ENCODE data around the gene RNF175.

Gene RNF175

DNA sequence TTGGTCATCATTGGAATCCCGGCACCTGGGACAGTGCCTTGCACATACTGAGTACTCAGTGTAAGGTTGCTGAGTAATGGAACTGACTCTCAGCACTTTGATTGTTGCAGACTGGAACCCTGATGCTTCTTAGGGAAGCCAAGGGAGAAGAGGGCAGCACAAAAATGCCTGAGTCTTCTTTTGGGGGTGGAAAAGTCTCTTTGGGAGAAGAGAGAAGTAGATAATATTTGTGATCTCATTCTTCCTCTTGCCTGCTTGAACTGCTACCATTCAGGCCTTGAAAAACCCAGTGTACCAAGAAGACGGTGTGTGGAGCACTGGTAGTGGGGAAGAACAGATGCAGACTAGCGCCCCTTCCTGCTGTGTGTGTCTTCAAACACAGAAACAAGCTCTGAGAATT lies 16.8 kb upstream of the RNF175 start:
- no peak for TF ChIP-seq Cebpa-rat (IDR thresholded peaks at IDR 0.05)
- no peaks in the 10 kb centered on the region for H3K4me1 ChIP-seq
- H4K20me1 ChIP-seq: no peaks in the 10 kb centered on the region
- H3K9ac ChIP-seq: no peak overlapping the region
- no peaks in the 10 kb centered on the region for H3K27me3 ChIP-seq
- peaks cover 8% of the 10 kb centered on the region; the same call in 1 of the 2 replicates for H3K9me3 ChIP-seq
- H3K4me2 ChIP-seq: no peak overlapping the region
- H3K4me3 ChIP-seq: no peak overlapping the region
- no peaks in the 10 kb centered on the region for H3K36me3 ChIP-seq
- no peak overlapping the region for H3K27ac ChIP-seq

DNA sequence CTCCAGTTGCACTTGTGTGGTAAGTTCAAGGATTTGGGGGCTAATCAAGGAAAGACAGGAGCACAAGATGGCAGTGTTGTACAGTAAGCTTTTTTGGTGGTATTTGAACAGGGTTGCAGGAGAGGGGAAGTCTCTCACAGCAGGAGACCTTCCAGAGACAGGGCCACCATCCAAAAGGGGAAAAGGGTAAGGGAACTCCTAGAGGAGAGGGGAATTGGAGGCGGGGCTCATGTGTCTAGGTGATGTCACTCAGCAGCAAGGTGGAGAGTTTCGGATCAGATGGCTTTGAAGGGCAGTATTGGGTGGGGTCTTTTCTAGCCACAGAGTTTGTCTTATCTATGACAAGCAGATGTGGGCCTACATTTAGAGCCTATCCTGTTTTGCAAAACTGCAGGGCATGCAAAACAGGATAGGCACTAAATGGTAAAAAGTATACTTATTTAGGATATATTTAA lies 13.4 kb upstream of the RNF175 start:
- TF ChIP-seq Cebpa-rat (IDR thresholded peaks at IDR 0.05): no peak
- no peaks in the 10 kb centered on the region for H4K20me1 ChIP-seq
- no peak overlapping the region for H3K4me3 ChIP-seq
- no peaks in the 10 kb centered on the region for H3K36me3 ChIP-seq
- no peak overlapping the region for H3K27ac ChIP-seq
- H3K9me3 ChIP-seq: peaks cover 2% of the 10 kb centered on the region; the same call in 1 of the 2 replicates
- H3K9ac ChIP-seq: no peak overlapping the region
- H3K4me1 ChIP-seq: no peaks in the 10 kb centered on the region
- no peaks in the 10 kb centered on the region for H3K27me3 ChIP-seq
- no peak overlapping the region for H3K4me2 ChIP-seq

DNA sequence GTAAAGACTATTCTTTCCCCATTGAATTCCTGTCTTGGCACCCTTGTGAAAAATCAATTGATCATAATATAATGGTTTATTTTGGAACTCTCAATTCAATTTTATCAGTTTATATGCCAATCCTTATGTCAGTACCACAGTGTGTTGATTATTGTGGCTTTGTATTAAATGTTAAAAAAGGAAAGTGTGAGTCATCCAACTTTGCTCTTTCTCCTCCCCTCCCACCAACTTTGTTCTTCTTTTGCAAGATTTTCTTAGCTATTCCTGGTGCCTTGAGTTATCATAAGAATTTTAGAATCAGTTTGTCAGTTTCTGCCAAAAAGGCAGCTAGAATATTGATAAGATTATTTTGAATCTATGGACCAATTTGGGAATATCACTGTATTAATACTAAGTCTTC lies 11.2 kb upstream of the RNF175 start:
- Histone ChIP-seq H3K27me3 (no peaks in the 10 kb centered on the region), H3K36me3 (no peaks in the 10 kb centered on the region), H3K27ac (no peak overlapping the region), H4K20me1 (no peaks in the 10 kb centered on the region), H3K9ac (no peak overlapping the region), H3K4me2 (no peak overlapping the region), H3K4me3 (no peak overlapping the region), H3K9me3 (peaks cover 7% of the 10 kb centered on the region), H3K4me1 (no peaks in the 10 kb centered on the region)
- no peak for TF ChIP-seq Cebpa-rat (IDR thresholded peaks at IDR 0.05)

DNA sequence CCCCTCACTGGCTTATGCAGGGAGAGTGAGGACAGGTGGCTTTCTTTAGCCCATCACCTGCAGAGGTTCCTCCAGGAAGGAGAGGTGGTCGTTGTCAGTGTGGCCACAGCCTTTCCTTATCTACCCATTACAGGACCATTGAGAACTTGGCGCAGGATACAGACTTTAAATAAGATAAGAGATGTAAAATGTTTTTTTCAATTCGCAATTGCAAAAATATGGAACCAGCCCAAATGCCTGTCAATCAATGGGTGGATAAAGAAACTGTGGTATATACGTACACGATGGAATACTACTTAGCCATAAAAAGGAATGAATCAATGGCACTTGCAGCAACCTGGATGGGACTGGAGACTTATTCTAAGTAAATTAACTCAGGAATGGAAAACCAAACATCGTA lies 6.9 kb upstream of the RNF175 start:
- no peak overlapping the region for H3K4me3 ChIP-seq
- no peak overlapping the region for H3K27ac ChIP-seq
- H3K9me3 ChIP-seq: peaks cover 12% of the 10 kb centered on the region
- no peaks in the 10 kb centered on the region for H3K36me3 ChIP-seq
- no peaks in the 10 kb centered on the region for H4K20me1 ChIP-seq
- H3K9ac ChIP-seq: no peak overlapping the region
- TF ChIP-seq Cebpa-rat (IDR thresholded peaks at IDR 0.05): no peak
- no peaks in the 10 kb centered on the region for H3K4me1 ChIP-seq
- H3K27me3 ChIP-seq: peaks cover 4% of the 10 kb centered on the region; the same call in 1 of the 2 replicates
- no peak overlapping the region for H3K4me2 ChIP-seq

DNA sequence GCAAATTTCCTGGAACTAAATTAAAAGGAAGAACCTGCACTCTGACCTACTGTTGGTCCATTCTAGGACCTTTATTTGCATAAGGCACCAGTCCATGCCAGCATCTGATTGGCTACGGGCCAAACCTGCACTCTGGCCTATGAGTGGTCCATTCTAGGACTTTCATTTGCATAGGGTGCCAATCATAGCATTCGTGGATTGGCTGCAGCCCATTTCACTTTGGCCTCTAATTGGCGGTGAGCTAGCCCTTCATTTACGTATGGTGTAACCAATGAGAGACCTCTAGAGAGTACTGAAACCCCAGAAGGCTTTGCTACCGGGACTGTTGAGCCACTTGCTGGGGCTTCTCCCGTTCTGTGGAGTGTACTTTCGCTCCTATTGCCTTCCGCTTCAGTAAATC lies 6.1 kb upstream of the RNF175 start:
- no peaks in the 10 kb centered on the region for H3K36me3 ChIP-seq
- no peak overlapping the region for H3K27ac ChIP-seq
- H3K4me2 ChIP-seq: no peak overlapping the region
- H3K4me1 ChIP-seq: no peaks in the 10 kb centered on the region
- peaks cover 12% of the 10 kb centered on the region for H3K27me3 ChIP-seq
- no peak overlapping the region for H3K9ac ChIP-seq
- H4K20me1 ChIP-seq: no peaks in the 10 kb centered on the region
- H3K9me3 ChIP-seq: peaks cover 12% of the 10 kb centered on the region
- H3K4me3 ChIP-seq: no peak overlapping the region
- no peak for TF ChIP-seq Cebpa-rat (IDR thresholded peaks at IDR 0.05)

DNA sequence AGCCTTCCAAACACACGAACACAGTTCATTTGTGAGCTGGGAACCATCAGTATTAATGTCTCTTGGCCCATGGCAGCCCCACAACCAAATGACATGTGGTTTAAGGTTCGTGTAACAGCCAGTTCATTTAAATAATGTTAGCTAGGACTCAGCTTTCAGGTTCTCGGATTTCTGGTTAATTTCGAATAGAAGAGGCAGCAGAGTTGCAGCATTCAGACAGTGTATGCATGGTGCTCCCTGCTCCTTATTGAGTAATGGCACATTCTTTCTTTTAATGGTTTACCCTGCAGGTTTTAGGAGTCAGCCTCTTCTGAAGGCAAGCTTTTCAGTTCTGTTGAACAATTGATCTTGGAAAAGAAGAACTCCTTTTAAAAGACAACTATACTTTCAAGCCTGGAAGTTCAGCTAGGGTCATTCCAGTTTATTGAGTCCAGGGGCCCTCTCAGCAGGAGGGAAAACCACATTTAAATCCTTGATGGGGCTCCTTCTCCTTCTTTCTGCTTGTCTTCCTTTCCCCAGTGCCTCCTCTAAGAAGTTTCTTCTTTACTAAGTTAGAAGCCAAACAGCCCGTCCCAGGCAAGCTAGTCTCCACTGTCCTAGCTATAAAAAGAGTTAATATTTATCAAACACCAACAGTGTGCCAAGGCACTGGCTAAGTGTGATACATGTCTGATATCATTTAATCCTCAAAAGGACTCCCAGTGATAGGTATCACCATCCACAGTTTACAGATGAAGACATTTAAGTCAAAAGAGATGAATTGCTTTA lies 5.0 kb upstream of the RNF175 start:
- no peak overlapping the region for H3K27ac ChIP-seq
- no peak overlapping the region for H3K9ac ChIP-seq
- no peaks in the 10 kb centered on the region for H4K20me1 ChIP-seq
- TF ChIP-seq Cebpa-rat (IDR thresholded peaks at IDR 0.05): no peak
- peaks cover 23% of the 10 kb centered on the region for H3K27me3 ChIP-seq
- H3K36me3 ChIP-seq: no peaks in the 10 kb centered on the region
- no peak overlapping the region for H3K4me2 ChIP-seq
- no peaks in the 10 kb centered on the region for H3K4me1 ChIP-seq
- no peak overlapping the region for H3K4me3 ChIP-seq
- peaks cover 17% of the 10 kb centered on the region; the same call in 1 of the 2 replicates for H3K9me3 ChIP-seq

DNA sequence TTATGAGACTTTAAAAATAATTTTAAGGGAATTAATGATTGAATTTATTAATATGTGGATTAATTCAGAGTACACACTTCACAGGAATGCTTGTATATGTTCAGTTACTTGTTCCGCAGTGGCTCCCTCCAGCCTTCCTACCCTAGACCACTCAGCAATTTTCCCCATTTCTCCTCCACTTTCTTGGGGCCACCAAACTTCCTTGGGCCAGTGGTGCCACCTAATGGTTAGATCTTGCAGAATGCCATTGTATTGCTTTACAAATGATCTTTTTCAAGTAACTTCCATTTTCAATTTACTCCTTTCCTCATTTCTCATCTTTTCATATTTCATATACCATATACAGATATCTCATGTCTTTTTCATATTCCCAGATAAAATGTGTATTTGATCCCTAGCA lies 3.6 kb upstream of the RNF175 start:
- Histone ChIP-seq H3K4me3 (no peak overlapping the region), H3K36me3 (no peaks in the 10 kb centered on the region), H3K9ac (no peak overlapping the region), H3K9me3 (peaks cover 23% of the 10 kb centered on the region; the same call in 1 of the 2 replicates), H3K4me1 (no peaks in the 10 kb centered on the region), H3K27me3 (peaks cover 37% of the 10 kb centered on the region), H3K4me2 (no peak overlapping the region), H3K27ac (no peak overlapping the region), H4K20me1 (no peaks in the 10 kb centered on the region)
- TF ChIP-seq Cebpa-rat (IDR thresholded peaks at IDR 0.05): no peak

DNA sequence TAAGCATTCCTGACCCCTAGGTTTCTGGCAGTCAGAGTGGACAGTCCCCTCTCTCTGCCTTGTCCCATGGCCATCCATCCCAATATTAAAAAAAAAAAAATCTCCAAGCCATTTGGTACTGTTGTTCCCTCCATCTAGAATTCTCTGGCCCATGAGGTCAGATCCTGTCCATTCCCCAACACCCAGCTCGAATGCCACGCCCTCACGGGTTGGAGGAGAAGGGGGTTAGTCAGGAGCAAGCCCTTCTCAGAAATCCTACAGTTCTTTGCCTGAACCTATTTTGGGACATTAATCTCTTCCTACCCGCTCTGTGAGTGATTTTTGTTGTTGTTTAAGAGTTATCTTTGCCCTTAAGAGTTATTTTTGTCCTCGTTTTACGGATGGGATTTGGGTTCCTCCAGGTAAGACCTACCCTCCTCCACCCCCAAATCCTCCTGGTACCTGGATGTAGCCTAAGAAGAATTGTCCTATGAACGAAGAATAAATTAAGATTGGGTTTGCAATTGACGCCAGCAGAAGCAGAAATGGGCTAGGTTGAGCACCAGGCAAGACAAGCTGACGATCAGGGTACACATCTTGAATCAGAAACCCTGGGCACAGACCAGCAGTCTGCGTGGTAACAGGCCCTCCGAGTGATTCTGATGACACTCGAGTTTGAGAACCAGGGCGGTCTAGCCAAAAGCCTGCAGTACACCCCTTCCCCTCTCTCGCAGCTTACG lies 977 bp downstream of the RNF175 start:
- peaks cover 18% of the 10 kb centered on the region for H3K4me1 ChIP-seq
- no peak for TF ChIP-seq Cebpa-rat (IDR thresholded peaks at IDR 0.05)
- peak overlapping the region; percentile 76 for H3K4me2 ChIP-seq
- H3K27me3 ChIP-seq: peaks cover 46% of the 10 kb centered on the region
- peak overlapping the region; percentile 67 for H3K4me3 ChIP-seq
- H3K9ac ChIP-seq: peak overlapping the region; percentile 69; the same call in 1 of the 2 replicates
- H3K36me3 ChIP-seq: no peaks in the 10 kb centered on the region
- H4K20me1 ChIP-seq: no peaks in the 10 kb centered on the region
- H3K27ac ChIP-seq: 0 out of 2 replicates have a peak overlapping the region, but pooled peaks have one; percentile 18
- H3K9me3 ChIP-seq: peaks cover 22% of the 10 kb centered on the region

DNA sequence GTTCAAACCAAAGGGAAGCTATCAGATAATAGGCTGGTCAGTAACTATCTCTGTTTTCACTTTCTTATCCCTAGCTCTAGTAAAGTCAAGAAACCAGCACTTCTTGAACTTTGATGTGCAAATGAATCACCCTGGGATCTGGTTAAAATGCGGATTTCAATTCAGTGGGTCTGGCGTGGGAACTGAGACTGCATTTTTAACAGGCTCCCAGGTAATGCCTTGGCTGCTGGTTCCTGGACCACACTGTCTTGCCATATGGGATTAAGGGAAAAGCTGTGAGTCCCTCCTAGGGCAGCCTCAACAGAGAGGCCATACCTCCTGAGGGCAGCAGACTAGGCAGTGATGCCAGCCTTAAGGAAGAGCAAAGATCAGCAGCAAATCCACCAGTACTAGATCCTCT lies 1.7 kb downstream of the RNF175 start:
- Histone ChIP-seq H3K9me3 (peaks cover 22% of the 10 kb centered on the region), H3K4me2 (peak overlapping the region; percentile 76), H3K9ac (no peak overlapping the region), H3K27me3 (peaks cover 46% of the 10 kb centered on the region), H3K36me3 (no peaks in the 10 kb centered on the region), H3K4me3 (no peak overlapping the region), H3K27ac (no peak overlapping the region), H4K20me1 (no peaks in the 10 kb centered on the region), H3K4me1 (peaks cover 18% of the 10 kb centered on the region)
- no peak for TF ChIP-seq Cebpa-rat (IDR thresholded peaks at IDR 0.05)

DNA sequence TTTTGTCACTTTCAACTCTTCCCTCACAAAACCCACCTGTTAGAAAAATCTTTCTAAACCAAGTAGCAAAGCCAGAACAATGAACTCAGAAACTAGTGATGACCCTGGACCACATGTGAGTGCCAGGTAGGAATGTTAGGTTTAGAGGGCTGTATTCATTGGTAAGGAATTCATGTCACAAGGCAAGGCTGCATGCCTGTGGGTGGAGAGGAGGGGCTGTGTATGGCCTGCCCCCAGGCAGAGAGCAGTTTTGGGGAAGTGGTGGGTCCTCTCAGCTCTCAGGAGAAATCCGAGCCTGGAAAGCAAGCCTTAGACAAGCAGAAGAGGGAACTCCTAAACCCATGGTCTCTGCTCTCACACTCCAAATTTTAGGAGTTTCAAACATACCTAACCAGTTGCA lies 2.4 kb downstream of the RNF175 start:
- no peak overlapping the region for H3K4me2 ChIP-seq
- peaks cover 22% of the 10 kb centered on the region for H3K9me3 ChIP-seq

More for the DNA sequence above, 2.4 kb downstream of the RNF175 start:
- H4K20me1 ChIP-seq: no peaks in the 10 kb centered on the region
- no peak overlapping the region for H3K27ac ChIP-seq
- peaks cover 46% of the 10 kb centered on the region for H3K27me3 ChIP-seq
- no peak for TF ChIP-seq Cebpa-rat (IDR thresholded peaks at IDR 0.05)
- H3K9ac ChIP-seq: no peak overlapping the region
- no peak overlapping the region for H3K4me3 ChIP-seq
- peaks cover 18% of the 10 kb centered on the region for H3K4me1 ChIP-seq
- no peaks in the 10 kb centered on the region for H3K36me3 ChIP-seq
